ENCODE data around the gene ACTR6. TPM values are rescaled to one million over a fixed set of nuclear protein-coding genes. Genes with fewer than 3 reads are reported as not detected.

The ACTR6 gene
- polyA plus RNA-seq, 1 donor (not counting 4 experiments of a cell fraction or from before 2014, with no cell fraction given): 33.1 TPM

DNA sequence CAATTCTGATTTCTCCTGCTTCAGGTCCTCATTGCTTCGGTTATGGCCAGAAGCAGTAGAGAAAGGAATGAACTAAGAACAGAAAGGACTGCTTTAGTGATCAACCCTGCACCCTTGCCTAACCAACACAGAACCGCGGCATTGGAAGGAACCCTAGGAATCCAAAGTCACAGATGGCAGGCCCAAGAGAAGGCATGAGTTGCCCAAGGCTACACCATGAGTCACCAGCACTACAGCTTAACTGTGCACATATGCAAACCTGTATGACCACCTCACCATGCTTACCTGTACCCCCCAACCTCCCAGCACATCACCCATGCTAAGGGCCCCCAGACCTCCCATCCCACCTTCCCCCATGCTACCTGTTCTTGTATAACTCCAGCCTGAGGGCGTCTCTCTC is 32.1 kb upstream of the ACTR6 start:
- H3K27me3 ChIP-seq (ENCODE audit: control insufficient read depth, extremely low read depth, insufficient read depth, low read length): no peaks in the 10 kb centered on the region
- H3K9me3 ChIP-seq (ENCODE audit: control insufficient read depth, low read depth, low read length): no peaks in the 10 kb centered on the region
- H4K20me1 ChIP-seq (ENCODE audit: control insufficient read depth, extremely low read depth, insufficient read depth, low read length): no peaks in the 10 kb centered on the region
- no peak overlapping the region for H3K4me3 ChIP-seq (ENCODE audit: control insufficient read depth in 2 of 3, extremely low read depth in 1 of 3, insufficient read depth in 2 of 3, low read depth in 1 of 3, low read length in 3 of 3)
- no peak overlapping the region for H3K4me2 ChIP-seq (ENCODE audit: control insufficient read depth, extremely low read depth, insufficient read depth, low read depth, low read length)
- no peak for TF ChIP-seq EZH2 (IDR thresholded peaks at IDR 0.05; ENCODE audit: low read length)
- TF ChIP-seq, protein P1, sequence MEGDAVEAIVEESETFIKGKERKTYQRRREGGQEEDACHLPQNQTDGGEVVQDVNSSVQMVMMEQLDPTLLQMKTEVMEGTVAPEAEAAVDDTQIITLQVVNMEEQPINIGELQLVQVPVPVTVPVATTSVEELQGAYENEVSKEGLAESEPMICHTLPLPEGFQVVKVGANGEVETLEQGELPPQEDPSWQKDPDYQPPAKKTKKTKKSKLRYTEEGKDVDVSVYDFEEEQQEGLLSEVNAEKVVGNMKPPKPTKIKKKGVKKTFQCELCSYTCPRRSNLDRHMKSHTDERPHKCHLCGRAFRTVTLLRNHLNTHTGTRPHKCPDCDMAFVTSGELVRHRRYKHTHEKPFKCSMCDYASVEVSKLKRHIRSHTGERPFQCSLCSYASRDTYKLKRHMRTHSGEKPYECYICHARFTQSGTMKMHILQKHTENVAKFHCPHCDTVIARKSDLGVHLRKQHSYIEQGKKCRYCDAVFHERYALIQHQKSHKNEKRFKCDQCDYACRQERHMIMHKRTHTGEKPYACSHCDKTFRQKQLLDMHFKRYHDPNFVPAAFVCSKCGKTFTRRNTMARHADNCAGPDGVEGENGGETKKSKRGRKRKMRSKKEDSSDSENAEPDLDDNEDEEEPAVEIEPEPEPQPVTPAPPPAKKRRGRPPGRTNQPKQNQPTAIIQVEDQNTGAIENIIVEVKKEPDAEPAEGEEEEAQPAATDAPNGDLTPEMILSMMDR (optimal IDR thresholded peaks at IDR 0.05 in 1 of 3, IDR thresholded peaks at IDR 0.05 in 1 of 3, conservative IDR thresholded peaks at IDR 0.05 in 1 of 3; ENCODE audit: extremely low read depth in 1 of 3, insufficient read depth in 2 of 3, low read length in 3 of 3): no peak
- no peaks in the 10 kb centered on the region for H3K36me3 ChIP-seq (ENCODE audit: control insufficient read depth in 2 of 2, extremely low read depth in 1 of 2, insufficient read depth in 2 of 2, low read length in 2 of 2)
- no peaks in the 10 kb centered on the region for H3K9me1 ChIP-seq (ENCODE audit: control insufficient read depth, extremely low read depth, insufficient read depth, low read length)
- peaks cover 14% of the 10 kb centered on the region for H3K4me1 ChIP-seq (ENCODE audit: control insufficient read depth, extremely low read depth, insufficient read depth, low read length)
- dilution Hi-C loops (cut with MboI; ENCODE audit: extremely low pct_ligation_motif_present, low sequenced_read_pairs): no loop called here
- H2AFZ ChIP-seq (ENCODE audit: control insufficient read depth, low read length): no peak overlapping the region
- no peak overlapping the region for H3K9ac ChIP-seq (ENCODE audit: control insufficient read depth, extremely low read depth, insufficient read depth, low read length)
- FAIRE-seq (peak; percentile 73), DNase-seq (ENCODE audit: low read depth, low spot score) (no peak)
- H3K79me2 ChIP-seq (ENCODE audit: control insufficient read depth, insufficient read depth, low read length): no peaks in the 10 kb centered on the region
- no peak overlapping the region for H3K27ac ChIP-seq (ENCODE audit: control insufficient read depth, insufficient read depth, low read length)

DNA sequence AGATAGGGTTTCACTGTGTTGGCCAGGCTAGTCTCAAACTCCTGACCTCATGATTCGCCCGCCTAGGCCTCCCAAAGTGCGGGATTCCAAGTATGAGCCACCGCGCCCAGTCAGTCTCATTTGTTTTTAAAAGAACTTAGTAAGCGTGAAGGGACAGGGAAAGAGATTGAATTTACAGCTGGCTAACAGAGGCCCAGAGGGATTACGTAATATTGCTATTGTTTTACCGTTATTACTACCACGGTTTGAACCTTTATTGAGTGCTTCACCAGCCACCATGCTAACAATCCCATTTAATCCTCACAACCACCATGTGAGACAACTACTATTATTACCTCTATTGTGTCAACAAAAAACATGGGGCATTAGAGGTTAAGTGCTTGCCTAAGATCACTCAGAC is 31.3 kb upstream of the ACTR6 start:
- Histone ChIP-seq H3K9ac (ENCODE audit: control insufficient read depth, extremely low read depth, insufficient read depth, low read length) (no peak overlapping the region), H3K79me2 (ENCODE audit: control insufficient read depth, insufficient read depth, low read length) (no peaks in the 10 kb centered on the region), H4K20me1 (ENCODE audit: control insufficient read depth, extremely low read depth, insufficient read depth, low read length) (no peaks in the 10 kb centered on the region), H3K9me3 (ENCODE audit: control insufficient read depth, low read depth, low read length) (no peaks in the 10 kb centered on the region), H3K27me3 (ENCODE audit: control insufficient read depth, extremely low read depth, insufficient read depth, low read length) (no peaks in the 10 kb centered on the region), H3K4me3 (ENCODE audit: control insufficient read depth in 2 of 3, extremely low read depth in 1 of 3, insufficient read depth in 2 of 3, low read depth in 1 of 3, low read length in 3 of 3) (no peak overlapping the region), H3K4me1 (ENCODE audit: control insufficient read depth, extremely low read depth, insufficient read depth, low read length) (peaks cover 8% of the 10 kb centered on the region), H3K36me3 (ENCODE audit: control insufficient read depth in 2 of 2, extremely low read depth in 1 of 2, insufficient read depth in 2 of 2, low read length in 2 of 2) (no peaks in the 10 kb centered on the region), H3K27ac (ENCODE audit: control insufficient read depth, insufficient read depth, low read length) (no peak overlapping the region), H2AFZ (ENCODE audit: control insufficient read depth, low read length) (no peak overlapping the region), H3K4me2 (ENCODE audit: control insufficient read depth, extremely low read depth, insufficient read depth, low read depth, low read length) (no peak overlapping the region), H3K9me1 (ENCODE audit: control insufficient read depth, extremely low read depth, insufficient read depth, low read length) (no peaks in the 10 kb centered on the region)
- no peak for TF ChIP-seq EZH2 (IDR thresholded peaks at IDR 0.05; ENCODE audit: low read length)
- TF ChIP-seq, protein P1 (optimal IDR thresholded peaks at IDR 0.05 in 1 of 3, IDR thresholded peaks at IDR 0.05 in 1 of 3, conservative IDR thresholded peaks at IDR 0.05 in 1 of 3; ENCODE audit: extremely low read depth in 1 of 3, insufficient read depth in 2 of 3, low read length in 3 of 3): no peak
- dilution Hi-C loops (cut with MboI; ENCODE audit: extremely low pct_ligation_motif_present, low sequenced_read_pairs): no loop called here
- FAIRE-seq (no peak), DNase-seq (ENCODE audit: low read depth, low spot score) (no peak)
